HG02678 (cell line): ENCODE measurements around the gene DEK.
A peak's percentile ranks its signal among the peaks of the same experiment; 100 is the strongest.
"Not testable (repeated sequence)": the region's sequence is repeated elsewhere in the genome, so short reads cannot be mapped to it uniquely, and the experiment has no call there.

Experiments used
- ATAC-seq: cut with Tn5 transposase; IDR thresholded peaks from one replicate; pipeline ENCODE4 v1.9.1; 2021; ENCODE audit warnings: mild to moderate bottlenecking, moderate library complexity; ENCODE audit not compliant: unreplicated experiment

The DEK gene

GRCh38 chr6:18241208-18242038 lies 22.9 kb downstream of the DEK start:
- ATAC-seq, result peak; percentile 54

GRCh38 chr6:18240230-18240629 lies 24.1 kb downstream of the DEK start:
- no peak for ATAC-seq

- no peak for ATAC-seq
Measured at GRCh38 chr6:18237167-18237566, 27.2 kb downstream of the DEK start.

DNA sequence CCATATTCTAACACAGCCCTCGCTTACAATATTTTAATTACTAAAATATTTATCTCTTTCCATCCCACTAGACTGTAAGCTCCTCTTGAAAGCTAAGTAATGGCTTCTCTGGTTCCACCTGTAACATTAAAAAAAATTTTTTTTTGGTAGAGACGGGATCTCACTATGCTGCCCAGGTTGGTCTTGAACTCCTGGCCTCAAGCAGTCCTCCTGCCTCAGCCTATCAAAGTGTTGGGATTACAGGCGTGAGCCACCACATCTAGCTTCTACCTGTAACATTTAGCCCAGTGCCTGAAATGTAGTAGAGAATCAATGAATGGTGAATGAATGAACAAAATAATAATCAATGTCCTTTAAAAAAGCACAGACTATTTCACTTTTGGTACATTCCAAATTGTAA lies 28.8 kb downstream of the DEK start:
- ATAC-seq, result no peak

DNA sequence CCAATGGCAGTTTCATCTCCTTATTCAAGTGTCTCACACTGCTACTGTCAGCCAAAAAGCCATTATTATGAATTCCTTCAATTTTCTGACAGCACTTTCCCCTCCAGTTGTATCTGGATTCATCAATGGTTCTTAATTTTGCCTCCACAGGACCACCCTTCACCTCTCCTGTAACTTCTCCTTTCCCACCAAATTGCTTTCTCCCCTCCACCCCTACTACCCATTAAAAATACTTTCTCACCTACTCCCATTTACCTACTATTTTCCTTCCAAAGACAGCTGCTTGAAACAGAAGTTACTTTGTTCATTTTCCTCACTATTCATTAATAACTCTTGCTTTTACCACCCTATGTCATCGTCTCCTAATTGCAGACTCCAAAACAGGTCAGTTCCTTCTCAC lies 29.8 kb downstream of the DEK start:
- no peak for ATAC-seq

- not testable (repeated sequence) for ATAC-seq
Measured at GRCh38 chr6:18233770-18234169, 30.6 kb downstream of the DEK start.

DNA sequence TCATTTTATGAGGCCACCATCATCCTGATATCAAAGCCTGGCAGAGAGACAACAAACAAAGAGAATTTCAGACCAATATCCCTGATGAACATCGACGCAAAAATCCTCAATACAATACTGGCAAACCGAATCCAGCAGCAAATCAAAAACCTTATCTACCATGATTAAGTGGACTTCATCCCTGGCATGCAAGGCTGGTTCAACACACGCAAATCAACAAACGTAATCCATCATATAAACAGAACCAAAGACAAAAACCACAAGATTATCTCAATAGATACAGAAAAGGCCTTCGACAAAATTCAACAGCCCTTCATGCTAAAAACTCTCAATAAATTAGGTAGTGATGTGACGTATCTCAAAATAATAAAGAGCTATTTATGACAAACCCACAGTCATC lies 32.5 kb downstream of the DEK start:
- ATAC-seq, result not testable (repeated sequence)

DNA sequence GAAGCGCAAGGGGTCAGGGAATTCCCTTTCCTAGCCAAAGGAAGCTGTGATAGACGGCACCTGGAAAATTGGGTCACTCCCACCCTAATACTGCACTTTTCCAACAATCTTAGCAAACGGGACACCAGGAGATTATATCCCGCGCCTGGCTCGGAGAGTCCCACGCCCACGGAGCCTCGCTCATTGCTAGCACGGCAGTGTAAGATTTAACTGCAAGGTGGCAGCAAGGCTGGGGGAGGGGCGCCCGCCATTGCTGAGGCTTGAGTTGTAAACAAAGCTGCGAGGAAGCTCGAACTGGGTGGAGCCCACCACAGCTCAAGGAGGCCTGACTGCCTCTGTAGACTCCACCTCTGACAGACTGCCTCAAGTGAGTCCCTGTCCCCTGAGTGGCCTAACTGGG lies 35.7 kb downstream of the DEK start:
- not testable (repeated sequence) for ATAC-seq

GRCh38 chr6:18227166-18227565 lies 37.2 kb downstream of the DEK start:
- ATAC-seq, result not testable (repeated sequence)

- ATAC-seq, result not testable (repeated sequence)
Measured at GRCh38 chr6:18226451-18227105, 37.8 kb downstream of the DEK start.

GRCh38 chr6:18221288-18221615 lies 43.1 kb downstream of the DEK start:
- ATAC-seq, result no peak

DNA sequence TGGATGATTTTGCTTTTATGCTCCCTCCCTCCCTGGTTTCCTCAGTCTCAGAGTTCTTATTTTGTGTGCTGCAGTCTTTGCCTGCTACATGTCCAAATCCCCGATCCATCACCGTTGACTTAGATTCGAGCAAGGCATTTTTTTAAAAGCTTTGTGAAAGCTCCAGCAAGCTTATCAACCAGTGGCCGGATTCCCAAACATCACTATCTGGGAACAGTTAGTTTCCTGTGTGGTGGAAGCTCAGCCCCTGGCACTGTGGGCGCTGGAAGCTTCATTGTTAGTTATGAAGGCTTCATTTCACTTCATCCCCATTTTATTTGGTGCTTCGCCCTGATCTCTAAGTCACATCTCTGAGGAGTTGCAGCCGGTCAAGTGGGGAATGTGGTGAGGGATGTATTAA lies 44.7 kb downstream of the DEK start:
- ATAC-seq, result no peak

GRCh38 chr6:18218233-18218632 lies 46.1 kb downstream of the DEK start:
- no peak for ATAC-seq

- peak; percentile 47 for ATAC-seq
Measured at GRCh38 chr6:18216411-18216810, 47.9 kb downstream of the DEK start.

DNA sequence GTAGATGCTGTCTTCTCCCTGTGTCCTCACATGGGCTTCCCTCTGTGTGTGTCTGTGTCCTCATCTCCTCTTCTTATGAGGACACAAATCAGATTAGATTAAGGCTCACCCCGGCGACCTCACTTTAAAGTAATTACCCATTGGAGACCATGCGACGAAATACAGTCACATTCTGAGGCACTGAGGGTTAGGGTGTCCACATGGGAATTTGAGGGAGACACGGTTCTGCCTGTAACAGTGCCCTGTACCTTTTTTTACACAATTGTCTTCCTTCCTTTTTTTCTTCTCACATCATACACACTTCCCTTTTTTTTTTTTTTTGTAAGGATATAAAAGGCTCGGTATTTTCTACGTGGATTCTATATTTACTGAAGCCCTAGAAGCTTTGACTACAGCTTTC lies 48.9 kb downstream of the DEK start:
- no peak for ATAC-seq

- ATAC-seq, result peak; percentile 33
Measured at GRCh38 chr6:18214003-18214402, 50.3 kb downstream of the DEK start.

GRCh38 chr6:18213439-18213838 lies 50.9 kb downstream of the DEK start:
- no peak for ATAC-seq

DNA sequence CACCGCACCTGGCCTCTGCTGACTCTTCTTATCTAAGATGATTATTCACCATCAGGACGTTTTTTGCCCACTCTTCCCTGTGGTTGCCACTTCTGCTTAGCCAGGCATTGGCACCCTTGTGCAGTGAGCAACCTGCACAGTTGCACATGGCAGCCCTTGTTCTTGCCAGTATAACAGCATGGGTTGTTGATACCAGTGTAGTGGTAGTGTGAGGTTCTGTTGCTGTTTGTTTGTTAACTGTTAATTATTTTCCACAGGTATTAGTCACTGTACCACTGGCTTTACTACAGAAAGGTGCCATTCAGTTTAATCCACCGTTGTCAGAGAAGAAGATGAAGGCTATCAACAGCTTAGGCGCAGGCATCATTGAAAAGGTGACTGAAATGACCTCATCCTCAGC lies 52.1 kb downstream of the DEK start:
- no peak for ATAC-seq

DNA sequence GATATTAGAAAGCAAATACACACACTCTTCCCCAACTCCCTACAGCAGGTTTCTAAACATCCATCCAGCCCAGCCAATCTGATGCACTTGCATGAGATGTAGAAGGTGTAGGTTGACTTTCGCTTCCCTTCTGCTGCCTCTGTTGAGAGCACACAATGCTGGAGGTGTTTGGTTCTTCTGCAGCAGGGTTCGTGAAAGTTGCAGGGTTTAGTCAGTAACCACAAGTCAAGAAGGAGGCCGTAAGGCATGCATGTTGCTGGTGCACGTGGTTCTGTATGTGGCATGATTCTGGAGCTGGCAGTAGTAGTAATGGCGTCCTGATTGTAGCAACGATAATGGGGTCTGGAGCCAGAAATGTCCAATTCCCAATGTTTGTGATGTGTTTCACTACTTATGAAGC lies 53.0 kb downstream of the DEK start:
- ATAC-seq, result peak; percentile 93

DNA sequence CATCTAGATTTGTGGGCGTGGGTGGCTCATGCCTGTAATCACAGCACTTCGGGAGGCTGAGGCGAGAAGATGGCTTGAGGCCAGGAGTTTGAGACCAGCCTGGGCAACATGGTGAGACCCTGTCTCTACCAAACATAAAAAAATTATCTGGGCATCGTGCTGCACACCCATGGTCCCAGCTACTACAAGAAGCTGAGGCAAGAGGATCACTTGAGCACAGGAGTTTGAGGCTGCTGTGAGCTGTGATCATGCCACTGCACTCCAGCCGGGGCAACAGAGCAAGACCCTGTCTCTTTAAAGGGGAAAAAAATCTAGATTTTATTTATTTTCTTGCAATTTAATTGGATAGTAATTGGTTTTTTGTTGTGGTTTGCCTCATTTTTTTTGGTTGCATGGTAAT lies 53.6 kb downstream of the DEK start:
- no peak for ATAC-seq

DNA sequence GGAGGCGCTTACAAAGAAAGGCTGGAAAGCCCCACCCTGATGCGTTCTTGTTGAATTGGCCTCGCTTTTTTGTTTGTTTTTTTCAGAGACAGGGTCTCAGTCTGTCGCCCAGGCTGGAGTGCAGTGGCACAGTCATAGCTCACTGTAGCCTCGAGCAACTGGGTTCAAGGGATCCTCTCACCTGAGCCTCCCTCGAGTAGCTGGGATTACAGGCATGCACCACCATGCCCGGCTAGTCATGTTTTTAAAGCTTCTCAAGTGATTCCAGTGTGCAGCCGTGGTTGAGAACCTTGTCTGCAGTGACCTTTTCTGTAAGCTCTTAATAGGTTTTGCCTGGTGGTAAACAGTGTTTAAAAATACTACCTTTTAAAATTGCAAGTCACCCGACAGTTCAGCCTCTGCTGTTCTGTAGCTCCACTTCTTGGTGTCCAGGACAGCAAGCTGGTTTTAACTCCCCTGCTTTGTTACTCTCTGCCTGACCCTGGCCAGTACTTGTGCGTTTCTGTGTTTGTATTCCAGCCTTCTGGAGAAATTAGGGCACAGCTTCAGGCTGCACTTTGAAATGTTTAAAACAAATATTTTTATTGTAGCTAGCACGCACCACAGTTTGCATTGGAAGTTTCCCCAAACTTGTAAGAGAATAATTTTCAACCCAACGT lies 54.7 kb downstream of the DEK start:
- ATAC-seq, result no peak

- ATAC-seq, result not testable (repeated sequence)
Measured at GRCh38 chr6:18208778-18209177, 55.6 kb downstream of the DEK start.
